ENCODE measurements around the gene RSPO3.

Gene RSPO3

GRCh38 chr6:127164565-127164964 lies 46.1 kb downstream of the RSPO3 start:
- DNase-seq = no peak

GRCh38 chr6:127173156-127173940 lies 54.9 kb downstream of the RSPO3 start:
- DNase-seq = no peak

GRCh38 chr6:127176146-127176545 lies 57.7 kb downstream of the RSPO3 start:
- DNase-seq = no peak

GRCh38 chr6:127177030-127177922 lies 58.8 kb downstream of the RSPO3 start:
- DNase-seq = no peak

- DNase-seq = no peak
Measured at GRCh38 chr6:127177923-127178231, 59.4 kb downstream of the RSPO3 start.

GRCh38 chr6:127178746-127179145 lies 60.3 kb downstream of the RSPO3 start:
- no peak for DNase-seq

GRCh38 chr6:127180426-127180825 lies 62.0 kb downstream of the RSPO3 start:
- no peak for DNase-seq

- DNase-seq = no peak
Measured at GRCh38 chr6:127182501-127182900, 64.0 kb downstream of the RSPO3 start.

GRCh38 chr6:127185437-127185995 lies 67.0 kb downstream of the RSPO3 start:
- no peak for DNase-seq

- DNase-seq = no peak
Measured at GRCh38 chr6:127186889-127187288, 68.4 kb downstream of the RSPO3 start.

- DNase-seq = no peak
Measured at GRCh38 chr6:127188744-127189143, 70.3 kb downstream of the RSPO3 start.

- DNase-seq = peak; percentile 13
Measured at GRCh38 chr6:127190552-127190951, 72.1 kb downstream of the RSPO3 start.

- DNase-seq = no peak
Measured at GRCh38 chr6:127191716-127192115, 73.2 kb downstream of the RSPO3 start.

GRCh38 chr6:127192911-127193541 lies 74.6 kb downstream of the RSPO3 start:
- no peak for DNase-seq

- DNase-seq = no peak
Measured at GRCh38 chr6:127195833-127196232, 77.4 kb downstream of the RSPO3 start.

- DNase-seq = no peak
Measured at GRCh38 chr6:127198549-127198948, 80.1 kb downstream of the RSPO3 start.

GRCh38 chr6:127199470-127199869 lies 81.0 kb downstream of the RSPO3 start:
- no peak for DNase-seq

GRCh38 chr6:127200114-127200513 lies 81.6 kb downstream of the RSPO3 start:
- DNase-seq = no peak

GRCh38 chr6:127201321-127201720 lies 82.8 kb downstream of the RSPO3 start:
- no peak for DNase-seq

GRCh38 chr6:127202676-127203075 lies 84.2 kb downstream of the RSPO3 start:
- DNase-seq = no peak

- DNase-seq = no peak
Measured at GRCh38 chr6:127204281-127204680, 85.8 kb downstream of the RSPO3 start.

- no peak for DNase-seq
Measured at GRCh38 chr6:127205036-127205435, 86.6 kb downstream of the RSPO3 start.

- no peak for DNase-seq
Measured at GRCh38 chr6:127206531-127207095, 88.1 kb downstream of the RSPO3 start.
